ENCODE data around the gene CRYGN. TPM values are rescaled to one million over a fixed set of nuclear protein-coding genes. Genes with fewer than 3 reads are reported as not detected.

CRYGN gene
- total RNA-seq, 1 experiment from 2014 or later, result not detected

- DNase-seq (ENCODE audit: low read depth), result no peak
Measured at GRCh38 chr7:151406886-151407583, 32.9 kb downstream of the CRYGN start.

- no peak for DNase-seq (ENCODE audit: low read depth)
Measured at GRCh38 chr7:151406051-151406875, 33.7 kb downstream of the CRYGN start.

DNA sequence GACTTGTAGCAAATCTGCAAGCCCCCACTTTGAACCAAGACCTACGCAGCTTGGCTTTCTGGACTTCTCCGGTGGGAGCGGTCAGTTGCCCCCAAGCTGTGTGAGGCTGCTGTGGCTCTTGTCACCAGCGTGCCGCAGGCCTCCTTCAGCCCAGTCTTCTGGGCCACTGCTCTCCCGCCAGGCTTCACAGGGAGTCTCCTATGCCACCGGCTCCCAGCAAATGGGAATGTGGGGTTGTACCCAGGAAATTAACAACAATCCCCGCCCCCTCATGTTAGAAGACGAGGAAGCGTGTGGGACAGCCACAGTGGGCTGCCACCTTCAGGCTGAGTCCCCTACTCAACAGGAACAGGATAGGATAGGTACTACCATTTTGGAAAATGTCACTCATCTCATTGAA is 34.4 kb downstream of the CRYGN start:
- no peak for DNase-seq (ENCODE audit: low read depth)

GRCh38 chr7:151405056-151405455 is 34.9 kb downstream of the CRYGN start:
- no peak for DNase-seq (ENCODE audit: low read depth)

DNA sequence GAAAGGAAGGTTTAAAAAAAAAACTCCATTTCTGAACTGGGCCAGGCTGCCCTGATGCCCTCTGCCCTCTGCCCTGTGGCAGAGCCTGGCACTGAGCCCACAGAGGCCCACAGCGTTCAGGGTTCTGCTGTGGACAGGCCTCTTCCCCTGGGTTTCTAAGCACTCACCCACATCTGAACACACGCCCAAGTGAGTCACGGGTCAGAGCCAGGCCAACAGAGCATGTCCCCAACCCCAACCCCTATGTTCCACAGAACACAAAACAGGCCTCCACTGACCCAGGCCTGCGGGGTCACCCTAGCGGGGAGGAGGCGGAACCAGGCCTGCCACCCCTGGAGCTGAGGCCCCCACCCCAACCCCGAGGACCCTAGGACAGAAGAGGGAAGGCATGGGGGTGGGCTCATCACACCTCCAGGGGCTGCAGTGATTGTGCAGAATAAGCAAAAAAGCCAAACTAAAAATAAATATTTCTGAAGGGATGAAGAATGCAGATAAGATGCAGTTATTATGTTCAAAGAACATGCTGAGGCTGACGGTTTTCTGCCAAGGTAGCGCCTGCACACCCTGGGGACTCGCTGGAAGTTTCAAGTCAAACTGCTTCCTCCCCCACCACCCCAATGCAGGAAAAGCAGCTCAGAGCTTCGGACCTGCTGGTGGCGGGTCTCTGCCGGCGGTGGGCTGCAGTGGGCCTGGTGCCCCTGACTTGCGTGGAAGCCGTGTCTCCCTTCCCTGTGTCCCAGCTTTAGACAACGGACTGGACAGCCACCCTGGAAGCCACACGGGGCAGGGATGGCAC is 35.5 kb downstream of the CRYGN start:
- peak; percentile 67 for DNase-seq (ENCODE audit: low read depth)

- DNase-seq (ENCODE audit: low read depth), result peak; percentile 28
Measured at GRCh38 chr7:151403764-151404163, 36.2 kb downstream of the CRYGN start.

- DNase-seq (ENCODE audit: low read depth), result no peak
Measured at GRCh38 chr7:151402029-151402835, 37.7 kb downstream of the CRYGN start.

DNA sequence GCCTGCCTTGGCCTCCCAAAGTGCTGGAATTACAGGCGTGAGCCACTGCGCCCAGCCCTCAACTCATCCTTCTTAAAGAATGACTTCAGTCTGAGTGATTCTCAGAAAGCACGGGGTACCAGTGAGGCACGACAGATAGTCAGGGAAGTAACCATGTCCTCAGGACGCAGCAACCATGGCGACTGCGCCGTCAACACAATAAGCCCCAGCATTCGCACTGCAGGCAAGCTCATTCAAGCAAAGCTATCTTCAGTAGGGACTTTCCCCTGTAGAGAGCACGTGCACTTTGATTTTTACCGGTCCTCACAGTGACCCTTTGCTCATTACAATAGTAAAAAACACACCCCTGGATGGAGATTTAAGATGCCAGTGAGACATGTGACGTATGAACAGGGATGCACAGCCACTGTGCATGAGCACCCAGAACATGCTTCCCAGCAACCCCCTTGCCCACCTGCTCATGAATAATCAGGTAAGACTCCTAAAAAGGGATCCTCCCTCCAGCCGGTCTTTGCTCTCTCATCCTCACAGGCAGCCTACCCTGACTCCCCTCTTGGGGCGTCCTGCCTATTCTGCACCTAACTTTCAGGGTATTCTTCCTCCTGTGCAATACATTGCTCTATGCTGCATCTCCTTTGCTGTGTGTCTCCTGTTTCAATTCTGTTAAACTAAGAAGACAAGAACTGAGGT is 39.2 kb downstream of the CRYGN start:
- DNase-seq (ENCODE audit: low read depth), result no peak

GRCh38 chr7:151399906-151400305 is 40.0 kb downstream of the CRYGN start:
- DNase-seq (ENCODE audit: low read depth), result no peak

- DNase-seq (ENCODE audit: low read depth), result no peak
Measured at GRCh38 chr7:151399305-151399601, 40.7 kb downstream of the CRYGN start.

- peak; percentile 15 for DNase-seq (ENCODE audit: low read depth)
Measured at GRCh38 chr7:151398446-151399304, 41.3 kb downstream of the CRYGN start.

DNA sequence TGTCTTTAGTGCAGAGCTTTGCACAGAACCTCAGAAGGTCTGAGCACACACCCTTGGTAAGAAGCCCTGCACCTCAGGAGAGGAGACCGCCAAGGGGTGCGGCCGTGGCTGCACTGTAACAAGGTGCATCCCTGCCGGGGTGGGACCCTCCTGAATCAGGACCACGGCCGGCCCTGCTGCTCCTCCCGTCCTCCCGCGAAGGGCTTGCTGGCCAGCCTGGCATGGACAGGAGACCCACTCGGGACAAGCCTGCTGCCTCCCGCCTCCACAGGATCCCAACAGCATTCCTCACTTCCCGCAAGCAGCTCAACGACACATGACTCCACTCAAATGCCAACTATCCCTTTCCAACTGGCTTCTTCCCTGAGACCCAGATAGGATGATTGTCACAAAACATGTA is 42.9 kb downstream of the CRYGN start:
- DNase-seq (ENCODE audit: low read depth), result no peak

DNA sequence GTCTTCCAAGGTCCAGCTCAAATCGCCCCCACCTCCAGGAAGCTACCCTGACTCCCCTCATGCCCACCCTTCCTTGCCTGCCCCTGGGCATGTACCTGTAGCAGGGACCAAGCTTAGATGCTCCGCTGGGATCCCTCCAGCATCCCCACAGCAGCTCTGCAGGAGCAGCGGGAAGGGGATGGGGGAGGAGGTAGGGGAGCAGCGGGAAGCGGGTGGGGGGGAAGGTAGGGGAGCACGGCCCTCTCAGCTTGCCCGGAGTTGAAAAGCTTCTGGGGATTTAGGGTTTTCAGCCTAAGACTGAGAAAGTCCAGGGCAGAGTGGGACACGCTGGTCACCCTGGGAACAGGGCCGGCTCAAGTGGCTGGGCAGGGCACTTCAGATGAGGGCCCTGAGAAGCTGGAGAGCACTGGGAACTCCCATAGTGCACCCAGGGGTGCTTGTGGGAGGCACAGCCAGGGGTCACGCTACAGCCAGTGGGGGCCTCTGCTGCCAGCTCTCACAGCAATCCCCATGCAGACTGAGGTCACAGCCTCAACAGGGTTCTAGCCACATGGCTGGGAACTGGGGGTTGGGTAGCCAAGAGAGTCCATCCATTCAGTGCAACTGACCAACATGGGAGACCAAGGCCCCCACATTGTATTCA is 43.5 kb downstream of the CRYGN start:
- DNase-seq (ENCODE audit: low read depth), result no peak

- no peak for DNase-seq (ENCODE audit: low read depth)
Measured at GRCh38 chr7:151395036-151395367, 44.9 kb downstream of the CRYGN start.

- no peak for DNase-seq (ENCODE audit: low read depth)
Measured at GRCh38 chr7:151394076-151395035, 45.6 kb downstream of the CRYGN start.

DNA sequence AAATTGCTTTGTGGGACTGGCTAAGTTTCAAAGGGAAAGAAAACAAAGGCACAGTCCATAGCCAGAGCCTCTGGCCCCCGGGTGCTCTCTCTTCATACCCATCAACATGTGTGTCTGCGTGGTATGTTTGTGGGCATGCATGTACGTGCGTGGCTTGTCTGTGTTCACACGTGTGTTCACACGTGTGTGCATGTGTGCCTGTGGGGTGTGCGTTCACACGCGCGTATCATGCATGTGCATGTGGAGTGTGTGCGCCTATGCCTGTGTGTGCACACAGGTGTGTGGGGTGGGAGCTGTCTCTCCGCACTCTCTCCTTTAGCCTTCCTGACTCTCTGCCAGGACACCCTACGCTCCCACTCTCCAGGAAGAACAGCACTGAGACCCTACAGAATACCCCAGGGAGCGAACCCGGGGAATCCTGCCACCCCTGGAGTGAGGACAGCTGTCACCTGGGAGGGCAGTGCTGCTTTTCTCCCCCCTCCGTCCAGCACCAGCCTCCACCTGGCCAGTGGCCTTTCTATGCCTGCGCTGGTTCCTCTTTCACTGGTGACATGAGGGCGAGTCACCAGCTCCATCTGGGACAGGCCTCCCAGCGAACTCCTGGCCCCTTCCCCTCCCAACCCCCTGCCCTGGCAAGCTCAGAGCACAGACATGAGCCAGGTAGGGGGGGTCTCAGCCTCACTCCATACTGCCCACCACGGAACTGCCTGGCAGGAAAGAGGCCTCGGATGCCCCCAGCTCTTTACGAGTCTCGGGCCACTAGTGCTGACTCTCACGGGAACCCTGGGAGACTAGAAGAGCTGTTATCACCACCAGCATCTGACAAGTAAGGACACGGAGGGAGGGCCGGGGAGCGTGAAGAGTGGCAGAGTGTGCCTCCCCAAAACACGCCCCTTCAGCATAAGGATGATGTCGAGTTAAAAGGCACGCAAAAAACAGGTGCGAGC is 46.6 kb downstream of the CRYGN start:
- DNase-seq (ENCODE audit: low read depth), result no peak

- no peak for DNase-seq (ENCODE audit: low read depth)
Measured at GRCh38 chr7:151392426-151392825, 47.5 kb downstream of the CRYGN start.
